ENCODE data around the gene LRRC7.

DNA sequence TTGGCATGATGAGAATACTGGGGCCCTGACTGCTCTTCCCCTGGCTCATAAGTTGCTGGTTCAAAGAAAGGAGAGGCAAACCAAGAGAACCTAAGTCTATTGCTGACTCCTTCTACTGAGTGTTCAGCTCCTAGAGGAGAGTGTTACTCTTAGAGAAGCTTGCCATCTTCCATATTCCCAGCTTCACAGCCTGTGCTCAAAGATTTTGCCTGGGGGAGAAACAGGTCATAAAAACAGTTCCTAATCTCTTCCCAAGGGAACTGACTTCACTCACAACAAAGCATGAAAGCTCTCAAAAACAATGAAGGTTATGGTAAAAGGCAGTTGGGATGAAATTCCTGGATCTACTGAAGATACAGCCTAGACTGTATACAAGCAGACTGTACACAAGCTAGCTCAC lies 600.6 kb downstream of the LRRC7 start:
- TF ChIP-seq, protein P1, sequence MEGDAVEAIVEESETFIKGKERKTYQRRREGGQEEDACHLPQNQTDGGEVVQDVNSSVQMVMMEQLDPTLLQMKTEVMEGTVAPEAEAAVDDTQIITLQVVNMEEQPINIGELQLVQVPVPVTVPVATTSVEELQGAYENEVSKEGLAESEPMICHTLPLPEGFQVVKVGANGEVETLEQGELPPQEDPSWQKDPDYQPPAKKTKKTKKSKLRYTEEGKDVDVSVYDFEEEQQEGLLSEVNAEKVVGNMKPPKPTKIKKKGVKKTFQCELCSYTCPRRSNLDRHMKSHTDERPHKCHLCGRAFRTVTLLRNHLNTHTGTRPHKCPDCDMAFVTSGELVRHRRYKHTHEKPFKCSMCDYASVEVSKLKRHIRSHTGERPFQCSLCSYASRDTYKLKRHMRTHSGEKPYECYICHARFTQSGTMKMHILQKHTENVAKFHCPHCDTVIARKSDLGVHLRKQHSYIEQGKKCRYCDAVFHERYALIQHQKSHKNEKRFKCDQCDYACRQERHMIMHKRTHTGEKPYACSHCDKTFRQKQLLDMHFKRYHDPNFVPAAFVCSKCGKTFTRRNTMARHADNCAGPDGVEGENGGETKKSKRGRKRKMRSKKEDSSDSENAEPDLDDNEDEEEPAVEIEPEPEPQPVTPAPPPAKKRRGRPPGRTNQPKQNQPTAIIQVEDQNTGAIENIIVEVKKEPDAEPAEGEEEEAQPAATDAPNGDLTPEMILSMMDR (IDR thresholded peaks at IDR 0.05; ENCODE audit: poor library complexity, severe bottlenecking) = no peak
- TF ChIP-seq POLR2AphosphoS5 (IDR thresholded peaks at IDR 0.05) = no peak

Data from neural cell (in vitro differentiated cells).